GM19463 (cell line): ENCODE measurements around the gene NFATC2IP.
"Not testable (repeated sequence)": the region's sequence is repeated elsewhere in the genome, so short reads cannot be mapped to it uniquely, and the experiment has no call there.

Experiments used
- ATAC-seq: cut with Tn5 transposase; IDR thresholded peaks from one replicate; pipeline ENCODE4 v1.9.1; 2021; ENCODE audit warnings: mild to moderate bottlenecking, moderate library complexity; ENCODE audit not compliant: unreplicated experiment

Gene NFATC2IP

GRCh38 chr16:28964496-28964895 lies 13.8 kb downstream of the NFATC2IP start:
- no peak for ATAC-seq

- no peak for ATAC-seq
Observed at GRCh38 chr16:28967156-28967555, 16.4 kb downstream of the NFATC2IP start.

- ATAC-seq = not testable (repeated sequence)
Observed at GRCh38 chr16:28969696-28970095, 19.0 kb downstream of the NFATC2IP start.

GRCh38 chr16:28974007-28974436 lies 23.3 kb downstream of the NFATC2IP start:
- no peak for ATAC-seq

- ATAC-seq = peak; percentile 94
Observed at GRCh38 chr16:28974437-28975157, 23.9 kb downstream of the NFATC2IP start, which contains the start of gene SPNS1. Gene SPNS1 (plus strand): TSS chr16:28974778. CDS start chr16:28975152, 374 bp downstream.

- ATAC-seq = no peak
Observed at GRCh38 chr16:28975158-28975599, 24.4 kb downstream of the NFATC2IP start.

GRCh38 chr16:28977703-28978662 lies 27.2 kb downstream of the NFATC2IP start:
- ATAC-seq = no peak

- not testable (repeated sequence) for ATAC-seq
Observed at GRCh38 chr16:28980330-28980729, 29.6 kb downstream of the NFATC2IP start.

- no peak for ATAC-seq
Observed at GRCh38 chr16:28980929-28981328, 30.2 kb downstream of the NFATC2IP start.

GRCh38 chr16:28981517-28981916 lies 30.8 kb downstream of the NFATC2IP start:
- no peak for ATAC-seq

GRCh38 chr16:28982418-28982817 lies 31.7 kb downstream of the NFATC2IP start:
- ATAC-seq = no peak

- ATAC-seq = no peak
Observed at GRCh38 chr16:28982949-28983348, 32.2 kb downstream of the NFATC2IP start.

- ATAC-seq = no peak
Observed at GRCh38 chr16:28983644-28984043, 32.9 kb downstream of the NFATC2IP start.

GRCh38 chr16:28984091-28984490 lies 33.4 kb downstream of the NFATC2IP start:
- ATAC-seq = no peak

GRCh38 chr16:28984619-28985135 lies 33.9 kb downstream of the NFATC2IP start, which contains the start of gene LAT:
Gene LAT (plus strand): TSS chr16:28985052. CDS start chr16:28985418, 366 bp downstream.
- peak; percentile 67 for ATAC-seq

- no peak for ATAC-seq
Observed at GRCh38 chr16:28985211-28986041, 34.7 kb downstream of the NFATC2IP start.

- ATAC-seq = no peak
Observed at GRCh38 chr16:28986046-28986445, 35.3 kb downstream of the NFATC2IP start.

- ATAC-seq = no peak
Observed at GRCh38 chr16:28986492-28986891, 35.8 kb downstream of the NFATC2IP start.

- no peak for ATAC-seq
Observed at GRCh38 chr16:28987170-28987853, 36.6 kb downstream of the NFATC2IP start.

GRCh38 chr16:28989363-28989762 lies 38.6 kb downstream of the NFATC2IP start:
- ATAC-seq = no peak
